Esophagus muscularis mucosa (tissue), 4 donors: ENCODE results near the gene IQCH. TPM values are rescaled to one million over a fixed set of nuclear protein-coding genes. Genes with fewer than 3 reads are reported as not detected.

Experiments used
- DNase-seq: peaks from one replicate; pipeline ENCODE4 v3.0.0-alpha.2; 2017; ENCODE audit errors: extremely low spot score
- H3K27ac ChIP-seq, 4 donors: fragments of 200-600 bp; sonication (generic); replicated peaks in 1 of 4; 1 replicate in 3 of 4; 2 replicates in 1 of 4; pipeline ENCODE4 v1.5.1; 2016 to 2019; ENCODE audit warnings: mild to moderate bottlenecking in 1 of 4
- H3K27me3 ChIP-seq, 4 donors: fragments of 200-600 bp; sonication (generic); one replicate each; pipeline versions ENCODE4 v1.5.1 to v1.6.0; 2016 to 2019
- H3K36me3 ChIP-seq, 4 donors: fragments of 200-600 bp; sonication (generic); one replicate each; pipeline ENCODE4 v1.5.1; 2016 to 2019
- H3K4me1 ChIP-seq, 4 donors: fragments of 200-600 bp; sonication (generic); one replicate each; pipeline ENCODE4 v1.5.1; 2016 to 2019
- H3K4me3 ChIP-seq, 4 donors: fragments of 200-600 bp; sonication (generic); 1 replicate in 2 of 4; 2 replicates in 2 of 4; pipeline ENCODE4 v1.5.1; 2016 to 2019; ENCODE audit warnings: mild to moderate bottlenecking in 4 of 4, moderate library complexity in 1 of 4
- H3K9me3 ChIP-seq, 4 donors: fragments of 200-600 bp; sonication (generic); 1 replicate in 3 of 4; 2 replicates in 1 of 4; pipeline ENCODE4 v1.5.1; 2016 to 2019
- CTCF ChIP-seq, 3 experiments: fragments of 200-600 bp in 2 of 3; fragments of 450-650 bp in 1 of 3; sonication (generic) in 2 of 3; IDR thresholded peaks; one replicate each; pipeline ENCODE4 v1.5.1; 2017 to 2019; ENCODE audit warnings: antibody characterized with exemption in 3 of 3, mild to moderate bottlenecking in 2 of 3, moderate library complexity in 1 of 3
- EP300 ChIP-seq: sonication (generic); formaldehyde crosslinking; IDR thresholded peaks from one replicate; pipeline ENCODE4 v1.6.1; 2017; ENCODE audit warnings: antibody characterized with exemption
- POLR2A ChIP-seq: fragments of 450-650 bp; IDR thresholded peaks from one replicate; pipeline ENCODE4 v1.6.1; 2017; ENCODE audit warnings: antibody characterized with exemption, moderate library complexity, mild to moderate bottlenecking, low read depth
- POLR2AphosphoS5 ChIP-seq, 2 donors: sonication (generic); formaldehyde crosslinking; IDR thresholded peaks; one replicate each; pipeline ENCODE4 v1.6.1; 2017; ENCODE audit warnings: antibody characterized with exemption in 2 of 2
- WGBS: methylation state at CpG from one replicate; pipeline ENCODE4 v1.1.5; 2018; 5-methylcytosine and 5-hydroxymethylcytosine counted together
- intact Hi-C: fragments of 100-400 bp; cut with DNase I; formaldehyde crosslinking; loops from one replicate; pipeline ENCODE4 v1.15.1; 2023
- total RNA-seq, 4 donors: library from RNA; depleted of rRNA; stranded (reverse); fragments of >200 nt; gene quantifications; one replicate each; pipeline versions ENCODE4 v1.1.0 to v1.2.1, GENCODE V29; 2016

The IQCH gene
- total RNA-seq, 4 donors from 2014 or later: 0.58 to 2.4 (median 1.2) TPM

- H3K27me3 ChIP-seq: no peaks in the 10 kb centered on the region
Observed at GRCh38 chr15:67365994-67366393, 111.4 kb downstream of the IQCH start.

GRCh38 chr15:67366904-67367303 lies 112.3 kb downstream of the IQCH start:
- no peak for TF ChIP-seq EP300
- no peak for TF ChIP-seq CTCF (IDR thresholded peaks at IDR 0.05)
- no peak for TF ChIP-seq POLR2AphosphoS5 (IDR thresholded peaks at IDR 0.05)
- no peak for TF ChIP-seq POLR2A
- Histone ChIP-seq H3K27ac (no peak overlapping the region), H3K27me3 (no peaks in the 10 kb centered on the region), H3K4me3 (no peak overlapping the region), H3K9me3 (no peaks in the 10 kb centered on the region), H3K36me3 (no peaks in the 10 kb centered on the region), H3K4me1 (no peaks in the 10 kb centered on the region)
- 93% methylated on average over 1 of the region's 1 CpG for WGBS
- DNase-seq: no peak
- intact Hi-C loops: no loop called here

More at GRCh38 chr15:67365994-67366393, 111.4 kb downstream of the IQCH start:
- H3K4me1 ChIP-seq: no peaks in the 10 kb centered on the region
- TF ChIP-seq POLR2A (no peak), CTCF (IDR thresholded peaks at IDR 0.05) (no peak), EP300 (no peak), POLR2AphosphoS5 (IDR thresholded peaks at IDR 0.05) (no peak)
- no peaks in the 10 kb centered on the region for H3K36me3 ChIP-seq
- WGBS: 77% methylated on average over 2 of the region's 2 CpGs
- DNase-seq: no peak
- intact Hi-C loops: no loop called here
- no peak overlapping the region for H3K4me3 ChIP-seq
- H3K9me3 ChIP-seq: no peaks in the 10 kb centered on the region
- no peak overlapping the region for H3K27ac ChIP-seq

- H3K27me3 ChIP-seq: no peaks in the 10 kb centered on the region
- H3K36me3 ChIP-seq: no peaks in the 10 kb centered on the region
- intact Hi-C loops: no loop called here
- H3K9me3 ChIP-seq: no peaks in the 10 kb centered on the region
- WGBS: 96% methylated on average over 2 of the region's 2 CpGs
- no peaks in the 10 kb centered on the region for H3K4me1 ChIP-seq
- H3K27ac ChIP-seq: no peak overlapping the region
- H3K4me3 ChIP-seq: no peak overlapping the region
- no peak for DNase-seq
- TF ChIP-seq POLR2A (no peak), EP300 (no peak), POLR2AphosphoS5 (IDR thresholded peaks at IDR 0.05) (no peak), CTCF (IDR thresholded peaks at IDR 0.05) (no peak)
Observed at GRCh38 chr15:67369359-67369998, 114.9 kb downstream of the IQCH start.

- 91% methylated on average over 9 of the region's 9 CpGs for WGBS
- no peak overlapping the region for H3K27ac ChIP-seq
- intact Hi-C loops: no loop called here
- no peaks in the 10 kb centered on the region for H3K9me3 ChIP-seq
- H3K27me3 ChIP-seq: no peaks in the 10 kb centered on the region
- no peak overlapping the region for H3K4me3 ChIP-seq
- H3K36me3 ChIP-seq: no peaks in the 10 kb centered on the region
- TF ChIP-seq EP300 (no peak), POLR2AphosphoS5 (IDR thresholded peaks at IDR 0.05) (no peak), CTCF (IDR thresholded peaks at IDR 0.05) (no peak), POLR2A (no peak)
- H3K4me1 ChIP-seq: no peaks in the 10 kb centered on the region
- no peak for DNase-seq
Observed at GRCh38 chr15:67370206-67370954, 115.8 kb downstream of the IQCH start.
